CD8-positive, alpha-beta memory T cell (primary cell): ENCODE measurements around the gene PSMG2. TPM values are rescaled to one million over a fixed set of nuclear protein-coding genes. Genes with fewer than 3 reads are reported as not detected.

Experiments used
- CTCF ChIA-PET: fragments of 350-600 bp; sonication (Branson Sonifier 250); formaldehyde crosslinking; loops from one replicate; lab custom pipeline; 2021; ENCODE audit warnings: antibody characterized with exemption; lab: Charles Lee
- POLR2A ChIA-PET: fragments of 350-600 bp; sonication (Branson Sonifier 250); formaldehyde crosslinking; loops from one replicate; lab custom pipeline; 2021; ENCODE audit warnings: antibody characterized with exemption; lab: Charles Lee
- DNase-seq, 5 donors: peaks; one replicate each; pipeline versions ENCODE4 v3.0.0 to v3.0.0-alpha.2; 2020 to 2022; ENCODE audit warnings: mixed read lengths in 1 of 5
- H3K27ac ChIP-seq: one replicate; pipeline ENCODE4 v1.7.0; 2013; ENCODE audit warnings: low read depth, mild to moderate bottlenecking, low read length, moderate library complexity
- H3K27me3 ChIP-seq: 2 replicates; pipeline ENCODE4 v1.7.0; 2013; ENCODE audit warnings: low read length, mild to moderate bottlenecking; ENCODE audit not compliant: insufficient read depth, poor library complexity, severe bottlenecking
- H3K36me3 ChIP-seq: 2 replicates; pipeline ENCODE4 v1.7.0; 2013; ENCODE audit warnings: mild to moderate bottlenecking, low read length, moderate library complexity; ENCODE audit not compliant: insufficient read depth
- H3K4me1 ChIP-seq: 2 replicates; pipeline ENCODE4 v1.7.0; 2013; ENCODE audit warnings: mild to moderate bottlenecking, low read length, moderate library complexity; ENCODE audit not compliant: insufficient read depth
- H3K4me3 ChIP-seq: 2 replicates; pipeline ENCODE4 v1.7.0; 2013; ENCODE audit warnings: mild to moderate bottlenecking, low read length
- H3K9me3 ChIP-seq: 2 replicates; pipeline ENCODE4 v1.7.0; 2013; ENCODE audit warnings: mild to moderate bottlenecking, low read length
- H3K27ac Mint-ChIP-seq, 8 donors: one replicate each; pipeline ENCODE4 v1.8.0; 2020 to 2021; ENCODE audit warnings: mixed read lengths in 8 of 8, mild to moderate bottlenecking in 6 of 8, inconsistent platforms in 3 of 8, moderate library complexity in 3 of 8
- H3K27me3 Mint-ChIP-seq, 2 donors: one replicate each; pipeline ENCODE4 v1.8.0; 2020 to 2021; ENCODE audit warnings: mixed read lengths in 2 of 2, mild to moderate bottlenecking in 1 of 2, moderate library complexity in 1 of 2
- H3K36me3 Mint-ChIP-seq, 3 donors: one replicate each; pipeline ENCODE4 v1.8.0; 2020 to 2021; ENCODE audit warnings: mixed read lengths in 3 of 3, inconsistent platforms in 1 of 3, mild to moderate bottlenecking in 1 of 3
- H3K4me1 Mint-ChIP-seq, 3 donors: one replicate each; pipeline ENCODE4 v1.8.0; 2020 to 2021; ENCODE audit warnings: mixed read lengths in 3 of 3, inconsistent platforms in 1 of 3, mild to moderate bottlenecking in 1 of 3
- H3K4me3 Mint-ChIP-seq, 7 donors: one replicate each; pipeline ENCODE4 v1.8.0; 2020 to 2021; ENCODE audit warnings: mixed read lengths in 7 of 7, mild to moderate bottlenecking in 6 of 7, moderate library complexity in 4 of 7, inconsistent platforms in 2 of 7
- H3K9me3 Mint-ChIP-seq, 5 donors: one replicate each; pipeline ENCODE4 v1.8.0; 2020 to 2022; ENCODE audit warnings: mixed read lengths in 5 of 5, mild to moderate bottlenecking in 3 of 5, moderate library complexity in 2 of 5, inconsistent platforms in 1 of 5
- polyA plus RNA-seq: library from polyadenylated mRNA; unstranded; fragments of 300-500 nt; fragmentation: Illumina TruSeq; gene quantifications from one replicate; pipeline ENCODE4 v1.2.3, GENCODE V29; 2021
- total RNA-seq, 2 experiments: library from RNA; stranded (reverse); gene quantifications; one replicate each; pipeline ENCODE4 v1.2.3, GENCODE V29; 2021

PSMG2 gene
- total and polyA plus RNA-seq, 3 experiments from 2014 or later, result 107 to 125 (median 116) TPM

DNA sequence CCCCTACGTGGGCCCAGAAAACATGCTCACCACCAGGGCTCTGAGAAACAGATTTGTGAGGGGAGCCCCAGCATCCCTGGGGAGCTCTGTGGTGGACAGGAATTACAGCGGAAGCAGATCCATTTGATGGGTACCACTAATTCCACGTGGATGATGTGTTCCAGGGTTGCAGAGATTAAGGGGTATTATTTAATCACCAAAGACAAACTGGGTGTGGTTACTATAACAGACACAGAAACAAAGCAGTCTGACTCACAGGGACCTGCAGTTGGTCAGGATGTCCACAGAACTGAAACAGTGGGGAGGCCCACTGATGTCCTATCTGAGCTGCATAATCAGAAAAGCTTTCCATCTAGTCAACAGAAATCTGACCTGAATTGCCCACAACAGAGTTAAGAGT lies 65.8 kb downstream of the PSMG2 start:
- POLR2A ChIA-PET, result interaction anchor here (0.8 kb wide), 1 partner anchor 115 kb away, joined by 5 read pairs; no protein-coding TSS in a partner anchor
- no peak overlapping the region for H3K4me3 ChIP-seq
- H3K27ac Mint-ChIP-seq, result no peak overlapping the region
- peaks cover 0 to 7% (median 1%) of the 10 kb centered on the region in 3 donors for H3K36me3 Mint-ChIP-seq
- no peaks in the 10 kb centered on the region for H3K4me1 ChIP-seq
- H3K4me1 Mint-ChIP-seq, result peaks cover 2 to 11% (median 9%) of the 10 kb centered on the region in 3 donors
- H3K9me3 ChIP-seq, result no peaks in the 10 kb centered on the region
- no peak for DNase-seq
- H3K27me3 Mint-ChIP-seq, result no peaks in the 10 kb centered on the region
- CTCF ChIA-PET, result interaction anchor here (0.9 kb wide), 1 partner anchor 166 kb away, joined by 3 read pairs; no protein-coding TSS in a partner anchor
- H3K4me3 Mint-ChIP-seq, result no peak overlapping the region
- H3K9me3 Mint-ChIP-seq, result no peaks in the 10 kb centered on the region
- H3K27ac ChIP-seq, result no peak overlapping the region
- H3K36me3 ChIP-seq, result no peaks in the 10 kb centered on the region
- H3K27me3 ChIP-seq, result no peaks in the 10 kb centered on the region

- H3K27ac ChIP-seq, result no peak overlapping the region
- H3K27ac Mint-ChIP-seq, result no peak overlapping the region
- no peaks in the 10 kb centered on the region for H3K9me3 Mint-ChIP-seq
- peaks cover 4 to 14% (median 12%) of the 10 kb centered on the region in 3 donors for H3K4me1 Mint-ChIP-seq
- ChIA-PET CTCF (interaction anchor here (0.9 kb wide), 1 partner anchor 165 kb away, joined by 3 read pairs; no protein-coding TSS in a partner anchor), POLR2A (no interaction called here)
- H3K4me3 ChIP-seq, result no peak overlapping the region
- H3K4me3 Mint-ChIP-seq, result no peak overlapping the region
- H3K27me3 Mint-ChIP-seq, result no peaks in the 10 kb centered on the region
- no peaks in the 10 kb centered on the region for H3K27me3 ChIP-seq
- DNase-seq, result no peak
- H3K4me1 ChIP-seq, result no peaks in the 10 kb centered on the region
- H3K9me3 ChIP-seq, result no peaks in the 10 kb centered on the region
- no peaks in the 10 kb centered on the region for H3K36me3 ChIP-seq
- peaks cover 0 to 3% (median 0%) of the 10 kb centered on the region in 3 donors for H3K36me3 Mint-ChIP-seq
Observed at GRCh38 chr18:12769136-12769535, 66.3 kb downstream of the PSMG2 start.

GRCh38 chr18:12769644-12770440 lies 67.0 kb downstream of the PSMG2 start:
- Histone ChIP-seq H3K36me3 (no peaks in the 10 kb centered on the region), H3K27ac (no peak overlapping the region), H3K9me3 (no peaks in the 10 kb centered on the region), H3K4me1 (no peaks in the 10 kb centered on the region), H3K4me3 (no peak overlapping the region), H3K27me3 (no peaks in the 10 kb centered on the region)
- POLR2A ChIA-PET, result no interaction called here
- Mint-ChIP-seq H3K36me3 (no peaks in the 10 kb centered on the region), H3K27ac (no peak overlapping the region), H3K4me3 (no peak overlapping the region), H3K4me1 (peaks cover 7 to 18% (median 15%) of the 10 kb centered on the region in 3 donors), H3K9me3 (no peaks in the 10 kb centered on the region), H3K27me3 (no peaks in the 10 kb centered on the region)
- CTCF ChIA-PET, result no interaction called here
- no peak for DNase-seq

DNA sequence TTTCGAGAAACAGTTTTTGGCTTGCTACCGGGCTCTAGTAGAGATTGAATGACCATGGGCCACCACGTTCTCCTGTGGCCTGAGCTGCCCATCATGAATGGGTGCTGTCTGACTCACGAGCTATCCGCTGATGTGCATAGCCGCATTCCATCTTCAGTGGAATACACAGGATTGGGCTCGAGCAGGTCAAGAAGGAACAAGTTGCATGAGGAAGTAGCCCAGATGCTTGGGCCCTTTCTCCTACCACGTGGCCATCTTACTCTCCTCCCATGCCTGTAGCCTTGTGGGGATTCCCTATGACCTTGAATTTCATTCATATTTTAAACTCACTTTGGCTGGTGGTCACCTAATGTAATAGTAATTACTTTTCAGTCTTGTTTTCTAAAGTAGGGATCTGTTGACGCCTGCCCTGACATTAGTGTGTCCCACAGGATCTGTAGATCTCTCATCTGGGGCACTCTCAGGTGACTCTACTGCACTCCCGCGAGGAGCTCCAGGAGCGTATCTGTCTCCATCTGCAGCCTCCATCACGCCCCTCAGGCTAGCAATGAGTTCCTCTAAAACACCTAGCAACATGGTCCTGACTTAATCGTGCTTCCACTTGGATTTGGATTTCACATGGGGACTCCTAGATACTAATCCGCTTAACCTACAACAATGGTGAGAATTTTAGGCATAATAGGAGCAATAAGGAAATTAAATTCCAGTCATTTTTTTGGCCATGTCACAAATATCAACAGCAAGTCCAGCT lies 67.8 kb downstream of the PSMG2 start:
- Histone ChIP-seq H3K4me1 (no peaks in the 10 kb centered on the region), H3K9me3 (no peaks in the 10 kb centered on the region), H3K27ac (no peak overlapping the region), H3K27me3 (no peaks in the 10 kb centered on the region), H3K36me3 (no peaks in the 10 kb centered on the region), H3K4me3 (no peak overlapping the region)
- H3K4me3 Mint-ChIP-seq, result no peak overlapping the region
- CTCF ChIA-PET, result no interaction called here
- no peaks in the 10 kb centered on the region for H3K9me3 Mint-ChIP-seq
- H3K27me3 Mint-ChIP-seq, result no peaks in the 10 kb centered on the region
- H3K36me3 Mint-ChIP-seq, result peaks cover 0 to 2% (median 0%) of the 10 kb centered on the region in 3 donors
- no peak for DNase-seq
- POLR2A ChIA-PET, result no interaction called here
- peaks cover 13 to 21% (median 20%) of the 10 kb centered on the region in 3 donors for H3K4me1 Mint-ChIP-seq
- peak overlapping the region in 1 of 8 donors; percentile 39 for H3K27ac Mint-ChIP-seq

DNA sequence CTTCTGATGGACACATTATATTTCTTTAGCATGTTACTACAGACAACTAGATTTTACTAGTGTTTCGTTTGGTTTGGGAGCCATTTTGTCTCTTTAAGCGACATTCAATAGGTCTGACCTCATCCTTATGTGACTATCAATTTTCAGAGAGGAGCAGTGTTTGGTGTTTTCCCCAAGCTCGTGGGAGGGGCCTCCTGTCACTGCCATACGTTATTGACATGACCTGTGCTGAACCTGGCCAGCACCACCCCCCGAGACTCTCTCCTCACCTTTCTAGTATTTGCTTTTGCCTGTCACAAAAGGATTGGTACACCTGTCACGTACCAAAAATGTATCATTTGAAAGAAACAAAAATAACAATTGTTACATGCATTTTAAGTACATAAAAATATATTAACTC lies 69.3 kb downstream of the PSMG2 start:
- ChIA-PET CTCF (no interaction called here), POLR2A (no interaction called here)
- Histone ChIP-seq H3K4me1 (no peaks in the 10 kb centered on the region), H3K9me3 (no peaks in the 10 kb centered on the region), H3K27me3 (no peaks in the 10 kb centered on the region), H3K27ac (no peak overlapping the region), H3K4me3 (no peak overlapping the region), H3K36me3 (no peaks in the 10 kb centered on the region)
- Mint-ChIP-seq H3K9me3 (peaks cover 0 to 6% (median 4%) of the 10 kb centered on the region in 5 donors), H3K27me3 (peaks cover 0 to 2% of the 10 kb centered on the region in 2 donors), H3K4me1 (peaks cover 19 to 24% (median 23%) of the 10 kb centered on the region in 3 donors), H3K4me3 (no peak overlapping the region), H3K36me3 (peaks cover 0 to 5% (median 0%) of the 10 kb centered on the region in 3 donors), H3K27ac (no peak overlapping the region)
- DNase-seq, result no peak

DNA sequence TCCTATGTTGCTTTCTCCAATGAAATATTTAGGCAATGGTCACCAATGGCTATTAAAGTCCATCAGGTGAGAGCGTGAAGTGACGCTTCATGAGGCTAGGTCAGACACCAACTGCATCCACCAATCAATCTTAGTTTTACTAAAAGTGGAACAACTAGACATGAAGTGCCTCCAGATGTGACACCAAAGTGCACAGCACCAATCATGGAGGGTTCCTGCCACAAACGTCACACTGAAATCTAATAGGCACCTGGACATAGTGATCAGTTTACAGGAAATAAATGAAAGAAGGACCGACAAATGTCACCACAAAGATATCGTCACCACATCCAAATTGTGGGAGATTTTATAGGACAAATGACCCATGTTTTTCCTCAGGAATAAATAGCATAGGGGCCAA lies 70.5 kb downstream of the PSMG2 start:
- DNase-seq, result no peak
- Histone ChIP-seq H3K36me3 (no peaks in the 10 kb centered on the region), H3K4me1 (no peaks in the 10 kb centered on the region), H3K27ac (no peak overlapping the region), H3K9me3 (no peaks in the 10 kb centered on the region), H3K4me3 (no peak overlapping the region), H3K27me3 (no peaks in the 10 kb centered on the region)
- Mint-ChIP-seq H3K27me3 (peaks cover 0 to 2% of the 10 kb centered on the region in 2 donors), H3K4me3 (peak overlapping the region in 5 of 7 donors; percentile 15 to 76 (median 33)), H3K27ac (peak overlapping the region in 1 of 8 donors; percentile 12), H3K9me3 (peaks cover 0 to 6% (median 4%) of the 10 kb centered on the region in 5 donors), H3K4me1 (peaks cover 19 to 24% (median 23%) of the 10 kb centered on the region in 3 donors), H3K36me3 (peaks cover 0 to 5% (median 0%) of the 10 kb centered on the region in 3 donors)
- POLR2A ChIA-PET, result no interaction called here
- CTCF ChIA-PET, result no interaction called here

- H3K4me3 ChIP-seq, result peak overlapping the region; percentile 68
- POLR2A ChIA-PET, result interaction anchor here (0.9 to 2.1 kb wide), 2 partner anchors 109 to 398 kb away, joined by 3 to 13 read pairs; partner anchors contain the start of genes AFG3L2 and PTPN2
- H3K27me3 Mint-ChIP-seq, result peaks cover 0 to 2% of the 10 kb centered on the region in 2 donors
- peaks cover 0 to 6% (median 4%) of the 10 kb centered on the region in 5 donors for H3K9me3 Mint-ChIP-seq
- H3K4me1 Mint-ChIP-seq, result peaks cover 19 to 24% (median 23%) of the 10 kb centered on the region in 3 donors
- H3K27ac Mint-ChIP-seq, result peak overlapping the region; percentile 47 to 94 (median 86)
- no peaks in the 10 kb centered on the region for H3K4me1 ChIP-seq
- H3K9me3 ChIP-seq, result no peaks in the 10 kb centered on the region
- peak in 1 of 5 donors; percentile 53 for DNase-seq
- peaks cover 0 to 5% (median 0%) of the 10 kb centered on the region in 3 donors for H3K36me3 Mint-ChIP-seq
- CTCF ChIA-PET, result no interaction called here
- H3K27ac ChIP-seq, result peak overlapping the region; percentile 70
- H3K4me3 Mint-ChIP-seq, result peak overlapping the region; percentile 80 to 97 (median 93)
- no peaks in the 10 kb centered on the region for H3K36me3 ChIP-seq
- H3K27me3 ChIP-seq, result no peaks in the 10 kb centered on the region
Observed at GRCh38 chr18:12774982-12775381, 72.1 kb downstream of the PSMG2 start.
